GM21360 (cell line): Measurements from ENCODE around the gene KIF6.
"Not testable (repeated sequence)": the region's sequence is repeated elsewhere in the genome, so short reads cannot be mapped to it uniquely, and the experiment has no call there.

Experiments used
- ATAC-seq: cut with Tn5 transposase; IDR thresholded peaks from one replicate; pipeline ENCODE4 v1.9.1; 2021; ENCODE audit warnings: mild to moderate bottlenecking, moderate library complexity; ENCODE audit not compliant: unreplicated experiment

Gene KIF6

GRCh38 chr6:39724787-39725631 lies at the start of gene KIF6:
KIF6 (minus strand) TSS chr6:39725408; CDS start chr6:39725310, 98 bp downstream.
- peak; percentile 99 for ATAC-seq

- ATAC-seq = no peak
Measured at GRCh38 chr6:39773782-39774181, 48.6 kb upstream of the KIF6 start.

- ATAC-seq = no peak
Measured at GRCh38 chr6:39772559-39773273, 47.5 kb upstream of the KIF6 start.

GRCh38 chr6:39770446-39770845 lies 45.2 kb upstream of the KIF6 start:
- no peak for ATAC-seq

- ATAC-seq = no peak
Measured at GRCh38 chr6:39769012-39769411, 43.8 kb upstream of the KIF6 start.

GRCh38 chr6:39765508-39766065 lies 40.4 kb upstream of the KIF6 start:
- ATAC-seq = no peak

- ATAC-seq = no peak
Measured at GRCh38 chr6:39760226-39760952, 35.2 kb upstream of the KIF6 start.

GRCh38 chr6:39758905-39759605 lies 33.8 kb upstream of the KIF6 start:
- ATAC-seq = no peak

GRCh38 chr6:39756582-39756981 lies 31.4 kb upstream of the KIF6 start:
- no peak for ATAC-seq

- ATAC-seq = no peak
Measured at GRCh38 chr6:39755231-39755630, 30.0 kb upstream of the KIF6 start.

- ATAC-seq = no peak
Measured at GRCh38 chr6:39754514-39755115, 29.4 kb upstream of the KIF6 start.

- no peak for ATAC-seq
Measured at GRCh38 chr6:39753725-39754045, 28.5 kb upstream of the KIF6 start.

- no peak for ATAC-seq
Measured at GRCh38 chr6:39752835-39753724, 27.9 kb upstream of the KIF6 start.

GRCh38 chr6:39746795-39747194 lies 21.6 kb upstream of the KIF6 start:
- ATAC-seq = no peak

- no peak for ATAC-seq
Measured at GRCh38 chr6:39733704-39734103, 8.5 kb upstream of the KIF6 start.

- ATAC-seq = no peak
Measured at GRCh38 chr6:39731565-39731964, 6.4 kb upstream of the KIF6 start.

- no peak for ATAC-seq
Measured at GRCh38 chr6:39729945-39730344, 4.7 kb upstream of the KIF6 start.

- ATAC-seq = no peak
Measured at GRCh38 chr6:39725632-39725997, 407 bp upstream of the KIF6 start.

GRCh38 chr6:39723350-39723749 lies 1.9 kb downstream of the KIF6 start:
- not testable (repeated sequence) for ATAC-seq
